SH-SY5Y (cell line): ENCODE data around the gene EDIL3.

ENCODE experiments used
- GATA2 ChIP-seq: IDR thresholded peaks from 2 replicates; pipeline ENCODE4 v1.6.1; 2011; ENCODE audit warnings: mild to moderate bottlenecking, low read depth, low read length
- GATA3 ChIP-seq: IDR thresholded peaks from 2 replicates; pipeline ENCODE4 v1.6.1; 2011; ENCODE audit warnings: low read depth, mild to moderate bottlenecking, low read length, moderate library complexity

DNA sequence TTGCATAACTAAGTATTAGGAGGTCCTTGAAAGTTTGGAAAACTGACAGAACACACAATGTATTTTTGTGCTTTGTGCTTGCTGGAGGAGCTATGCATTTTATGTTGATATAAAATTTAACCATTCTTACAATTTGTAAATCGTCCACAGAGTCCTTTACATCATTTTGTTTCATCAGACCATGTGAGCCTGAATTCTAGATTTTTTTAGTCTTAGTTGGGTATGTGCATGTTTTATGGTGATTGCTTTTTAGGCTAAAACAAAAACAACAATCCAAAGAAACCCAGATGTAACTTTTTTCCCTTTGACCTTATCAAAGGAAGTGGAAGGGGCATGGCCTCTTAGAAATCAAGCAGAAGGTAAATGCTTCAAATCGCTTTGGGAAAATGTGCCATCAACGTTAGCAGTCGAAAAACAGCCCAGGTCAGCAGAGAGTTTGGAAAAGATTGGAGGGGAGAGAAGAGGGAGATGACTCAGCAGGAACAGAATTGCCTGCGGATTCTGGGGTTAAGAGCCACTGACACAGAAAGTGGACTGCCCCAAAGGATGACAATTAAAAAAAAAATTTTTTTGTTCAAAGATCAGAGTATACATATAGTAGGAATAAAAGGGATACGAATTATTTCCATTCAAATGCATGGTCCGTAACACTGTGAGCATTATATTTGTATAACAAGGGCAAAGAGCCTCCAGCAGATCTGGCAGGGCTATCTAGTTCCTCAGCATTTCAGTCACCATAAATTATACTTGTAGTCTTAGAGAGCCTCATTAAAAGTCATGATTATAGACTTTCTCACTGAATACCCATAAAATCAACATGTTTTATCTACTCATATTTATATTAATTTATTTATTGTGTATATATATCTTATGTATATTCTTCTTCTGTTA, 410.5 kb downstream of the EDIL3 start:
- TF ChIP-seq GATA3 (no peak), GATA2 (no peak)
